Endothelial cell of umbilical vein (primary cell): ENCODE measurements around the gene OR5H14. TPM values are rescaled to one million over a fixed set of nuclear protein-coding genes. Genes with fewer than 3 reads are reported as not detected.
"Not testable (repeated sequence)": the region's sequence is repeated elsewhere in the genome, so short reads cannot be mapped to it uniquely, and the experiment has no call there.

ENCODE experiments used
- BruUV-seq: library from RNA; stranded (reverse); fragments of 400-500 nt; replicated peaks from 2 replicates; lab custom pipeline; 2021; lab: Mats Ljungman, UMichigan
- CTCF ChIA-PET: fragments of 300-600, 350-600 bp; sonication (Branson Sonifier 250); formaldehyde crosslinking; loops from one replicate; lab custom pipeline; 2021; ENCODE audit warnings: antibody characterized with exemption, inconsistent platforms; lab: Charles Lee
- POLR2A ChIA-PET: fragments of 300-600, 350-600 bp; sonication (Branson Sonifier 250); formaldehyde crosslinking; loops from one replicate; lab custom pipeline; 2021; ENCODE audit warnings: antibody characterized with exemption, inconsistent platforms; lab: Charles Lee
- DNase-seq: peaks from one replicate; pipeline ENCODE4 v3.0.0-alpha.2; 2011; ENCODE audit warnings: low read depth, low spot score
- FAIRE-seq: peaks from 2 replicates; lab custom pipeline; 2011; peaks lifted over from hg19 to GRCh38; lab: Jason Lieb, UNC
- H2AFZ ChIP-seq: 2 replicates; pipeline ENCODE4 v1.6.0; 2012; ENCODE audit warnings: low read depth, low read length, control low read depth, inconsistent platforms
- H3K27ac ChIP-seq: 2 replicates; pipeline ENCODE4 v1.5.1; 2011; ENCODE audit warnings: low read depth, mild to moderate bottlenecking, control low read depth, low read length, moderate library complexity; ENCODE audit not compliant: insufficient read depth
- H3K27me3 ChIP-seq, 2 experiments: 2 replicates each; pipeline versions ENCODE4 v1.6.0 to v1.6.1; 2011; ENCODE audit warnings: low read length in 2 of 2, mixed read lengths in 1 of 2; ENCODE audit not compliant: control insufficient read depth in 2 of 2, insufficient read depth in 2 of 2
- H3K36me3 ChIP-seq, 2 experiments: 2 replicates in 1 of 2; 3 replicates in 1 of 2; pipeline ENCODE4 v1.5.1; 2011; ENCODE audit warnings: low read length in 2 of 2, mild to moderate bottlenecking in 1 of 2, moderate library complexity in 1 of 2; ENCODE audit not compliant: control insufficient read depth in 2 of 2, insufficient read depth in 2 of 2; ENCODE audit errors: extremely low read depth in 1 of 2
- H3K4me1 ChIP-seq: 3 replicates; pipeline ENCODE4 v1.5.1; 2011; ENCODE audit warnings: mild to moderate bottlenecking, low read length; ENCODE audit not compliant: control insufficient read depth, insufficient read depth; ENCODE audit errors: extremely low read depth
- H3K4me2 ChIP-seq: 2 replicates; pipeline ENCODE4 v1.6.1; 2011; ENCODE audit warnings: low read length, control low read depth, mixed read lengths; ENCODE audit not compliant: insufficient read depth
- H3K4me3 ChIP-seq, 3 experiments: fragments of 200-600 bp in 1 of 3; sonication (generic), shearing (Covaris generic) in 1 of 3; replicated peaks in 1 of 3; 2 replicates each; pipeline ENCODE4 v1.5.1; 2011 to 2016; ENCODE audit warnings: control low read depth in 3 of 3, low read length in 3 of 3, mild to moderate bottlenecking in 2 of 3, inconsistent platforms in 1 of 3, low read depth in 1 of 3, moderate library complexity in 1 of 3; ENCODE audit not compliant: insufficient read depth in 1 of 3
- H3K79me2 ChIP-seq: 2 replicates; pipeline ENCODE4 v1.6.0; 2012; ENCODE audit warnings: low read length, inconsistent platforms; ENCODE audit not compliant: control insufficient read depth, insufficient read depth
- H3K9ac ChIP-seq: replicated peaks from 2 replicates; pipeline ENCODE3; 2011; ENCODE audit warnings: low read length, control low read depth; ENCODE audit not compliant: insufficient read depth; ENCODE audit errors: extremely low read depth
- H3K9me1 ChIP-seq: replicated peaks from 3 replicates; pipeline ENCODE4 v1.6.0; 2011; ENCODE audit warnings: mild to moderate bottlenecking, low read length; ENCODE audit not compliant: control insufficient read depth, insufficient read depth; ENCODE audit errors: extremely low read depth
- H3K9me3 ChIP-seq: replicated peaks from 2 replicates; pipeline ENCODE4 v1.5.1; 2012; ENCODE audit warnings: low read length, inconsistent platforms; ENCODE audit not compliant: control insufficient read depth, insufficient read depth
- H4K20me1 ChIP-seq: replicated peaks from 2 replicates; pipeline ENCODE3; 2011; ENCODE audit warnings: mild to moderate bottlenecking, low read length; ENCODE audit not compliant: control insufficient read depth, insufficient read depth; ENCODE audit errors: extremely low read depth
- CTCF ChIP-seq, 2 donors: IDR thresholded peaks; 1 replicate in 1 of 2; 2 replicates in 1 of 2; pipeline ENCODE4 v1.5.1; 2011; ENCODE audit warnings: low read length in 2 of 2, mild to moderate bottlenecking in 2 of 2, moderate library complexity in 2 of 2, control low read depth in 1 of 2, inconsistent platforms in 1 of 2, low read depth in 1 of 2; ENCODE audit not compliant: insufficient read depth in 1 of 2; ENCODE audit errors: extremely low read depth in 1 of 2
- EZH2 ChIP-seq: IDR thresholded peaks from 2 replicates; pipeline ENCODE4 v1.6.1; 2012; ENCODE audit warnings: borderline replicate concordance, low read depth, mild to moderate bottlenecking, moderate library complexity, low read length, inconsistent platforms; ENCODE audit not compliant: severe bottlenecking
- FOS ChIP-seq: IDR thresholded peaks from 2 replicates; pipeline ENCODE4 v1.6.1; 2011; ENCODE audit warnings: mild to moderate bottlenecking, low read length, moderate library complexity, borderline replicate concordance; ENCODE audit not compliant: insufficient read depth
- GATA2 ChIP-seq: IDR thresholded peaks from 2 replicates; pipeline ENCODE4 v1.7.0; 2011; ENCODE audit warnings: low read depth, mild to moderate bottlenecking, moderate library complexity, mixed read lengths, low read length; ENCODE audit not compliant: insufficient read length, insufficient read depth
- JUN ChIP-seq: IDR thresholded peaks from 2 replicates; pipeline ENCODE4 v1.6.1; 2011; ENCODE audit warnings: borderline replicate concordance, low read depth; ENCODE audit not compliant: insufficient read length, insufficient read depth
- MAX ChIP-seq: IDR thresholded peaks from 2 replicates; pipeline ENCODE4 v1.6.1; 2011; ENCODE audit not compliant: insufficient read depth, insufficient read length
- MYC ChIP-seq: IDR thresholded peaks from one replicate; pipeline ENCODE4 v1.6.1; 2011; ENCODE audit warnings: mild to moderate bottlenecking, low read depth, low read length
- POLR2A ChIP-seq: IDR thresholded peaks from 2 replicates; pipeline ENCODE4 v1.6.1; 2012; ENCODE audit warnings: low read depth, mild to moderate bottlenecking, control low read depth, low read length
- POLR2AphosphoS5 ChIP-seq: IDR thresholded peaks from 2 replicates; pipeline ENCODE4 v1.6.1; 2012; ENCODE audit warnings: low read depth, mild to moderate bottlenecking, control low read depth, low read length, moderate library complexity; ENCODE audit not compliant: insufficient read depth
- dilution Hi-C: fragments of 300-500 bp; cut with MboI; formaldehyde crosslinking; loops from one replicate; pipeline ENCODE4 v1.15.0; 2019; ENCODE audit warnings: low sequenced_read_pairs; ENCODE audit not compliant: extremely low pct_ligation_motif_present
- intact Hi-C: fragments of 100-400 bp; cut with micrococcal nuclease; formaldehyde crosslinking; loops from one replicate; pipeline ENCODE4 v1.10.0; 2022
- polyA plus RNA-seq, 4 experiments: library from polyadenylated mRNA; depleted of rRNA in 3 of 4; stranded (reverse) in 3 of 4; unstranded in 1 of 4; fragments of >200 nt; gene quantifications; 2 replicates each; pipeline versions ENCODE4 v1.2.1 to v1.2.3, GENCODE V29; 2011 to 2012; ENCODE audit warnings: missing spikeins in 1 of 4
- total RNA-seq: library from RNA; stranded (reverse); gene quantifications from 2 replicates; pipeline ENCODE4 v1.2.3, GENCODE V29; 2021

The OR5H14 gene
- total and polyA plus RNA-seq, 2 donors (not counting 3 experiments of a cell fraction or from before 2014, with no cell fraction given) = not detected

GRCh38 chr3:98188545-98188944, 41.3 kb downstream of the OR5H14 start:
- no peak overlapping the region for H3K4me3 ChIP-seq
- no peaks in the 10 kb centered on the region for H3K4me1 ChIP-seq
- H3K36me3 ChIP-seq = no peaks in the 10 kb centered on the region
- no peaks in the 10 kb centered on the region for H4K20me1 ChIP-seq
- BruUV-seq = no TSS peak
- no peaks in the 10 kb centered on the region for H3K9me3 ChIP-seq
- FAIRE-seq (no peak), DNase-seq (peak; percentile 8)
- no peaks in the 10 kb centered on the region for H3K9me1 ChIP-seq
- no peak overlapping the region for H2AFZ ChIP-seq
- no peak overlapping the region for H3K27ac ChIP-seq
- H3K9ac ChIP-seq = no peak overlapping the region
- no peak overlapping the region for H3K4me2 ChIP-seq
- TF ChIP-seq MYC (no peak), POLR2A (no peak), POLR2AphosphoS5 (no peak), MAX (no peak), CTCF (IDR thresholded peaks at IDR 0.05; ENCODE audit: extremely low read depth in 1 of 2, insufficient read depth in 1 of 2, low read depth in 1 of 2, low read length in 2 of 2) (no peak), FOS (no peak), GATA2 (no peak), EZH2 (no peak), JUN (no peak)
- H3K27me3 ChIP-seq = no peaks in the 10 kb centered on the region
- H3K79me2 ChIP-seq = no peaks in the 10 kb centered on the region
- ChIA-PET POLR2A (no interaction called here), CTCF (no interaction called here)
- dilution Hi-C loops = no loop called here
- intact Hi-C loops = no loop called here

GRCh38 chr3:98190911-98191310, 43.6 kb downstream of the OR5H14 start:
- H3K27me3 ChIP-seq, FAIRE-seq, CTCF ChIA-PET, H3K27ac ChIP-seq, H3K9me3 ChIP-seq, H3K4me3 ChIP-seq, H3K4me1 ChIP-seq, POLR2A ChIA-PET, BruUV-seq, DNase-seq, intact Hi-C loops, H3K9ac ChIP-seq, H2AFZ ChIP-seq, H3K79me2 ChIP-seq, H3K4me2 ChIP-seq, H4K20me1 ChIP-seq, dilution Hi-C loops, H3K9me1 ChIP-seq, H3K36me3 ChIP-seq: not testable (repeated sequence)

- POLR2A ChIA-PET, H2AFZ ChIP-seq, DNase-seq, BruUV-seq, H3K9me3 ChIP-seq, H3K9ac ChIP-seq, H3K4me3 ChIP-seq, dilution Hi-C loops, H3K36me3 ChIP-seq, FAIRE-seq, intact Hi-C loops, H3K79me2 ChIP-seq, CTCF ChIA-PET, H4K20me1 ChIP-seq, H3K27me3 ChIP-seq, H3K9me1 ChIP-seq, H3K4me2 ChIP-seq, H3K4me1 ChIP-seq, H3K27ac ChIP-seq: not testable (repeated sequence)
These were observed 49.0 kb downstream of the OR5H14 start for GRCh38 chr3:98196293-98196692.
